GM12864 (cell line): ENCODE results near the gene IGFL4.

Source experiments
- DNase-seq: peaks from one replicate; pipeline ENCODE4 v3.0.0-alpha.2; 2011; ENCODE audit warnings: low read depth
- H3K4me3 ChIP-seq: 2 replicates; pipeline ENCODE4 v1.5.1; 2011; ENCODE audit warnings: mild to moderate bottlenecking, low read depth, low read length, control low read depth
- TF ChIP-seq, protein P1 (sequence below): IDR thresholded peaks from 2 replicates; pipeline ENCODE4 v1.5.1; 2011; ENCODE audit warnings: low read depth, mild to moderate bottlenecking, moderate library complexity, low read length, control low read depth, inconsistent platforms; ENCODE audit errors: missing control alignments

The IGFL4 gene

GRCh38 chr19:45994998-45995714 is 45.6 kb downstream of the IGFL4 start, which contains the start of gene CCDC61:
TSS of gene CCDC61 (plus strand) at chr19:45995467. CDS start at chr19:46003019, 7,552 bp downstream.
- DNase-seq = peak; percentile 99
- H3K4me3 ChIP-seq = peak within 1 kb of the TSS; percentile 64
- TF ChIP-seq, protein P1, sequence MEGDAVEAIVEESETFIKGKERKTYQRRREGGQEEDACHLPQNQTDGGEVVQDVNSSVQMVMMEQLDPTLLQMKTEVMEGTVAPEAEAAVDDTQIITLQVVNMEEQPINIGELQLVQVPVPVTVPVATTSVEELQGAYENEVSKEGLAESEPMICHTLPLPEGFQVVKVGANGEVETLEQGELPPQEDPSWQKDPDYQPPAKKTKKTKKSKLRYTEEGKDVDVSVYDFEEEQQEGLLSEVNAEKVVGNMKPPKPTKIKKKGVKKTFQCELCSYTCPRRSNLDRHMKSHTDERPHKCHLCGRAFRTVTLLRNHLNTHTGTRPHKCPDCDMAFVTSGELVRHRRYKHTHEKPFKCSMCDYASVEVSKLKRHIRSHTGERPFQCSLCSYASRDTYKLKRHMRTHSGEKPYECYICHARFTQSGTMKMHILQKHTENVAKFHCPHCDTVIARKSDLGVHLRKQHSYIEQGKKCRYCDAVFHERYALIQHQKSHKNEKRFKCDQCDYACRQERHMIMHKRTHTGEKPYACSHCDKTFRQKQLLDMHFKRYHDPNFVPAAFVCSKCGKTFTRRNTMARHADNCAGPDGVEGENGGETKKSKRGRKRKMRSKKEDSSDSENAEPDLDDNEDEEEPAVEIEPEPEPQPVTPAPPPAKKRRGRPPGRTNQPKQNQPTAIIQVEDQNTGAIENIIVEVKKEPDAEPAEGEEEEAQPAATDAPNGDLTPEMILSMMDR = no peak

DNA sequence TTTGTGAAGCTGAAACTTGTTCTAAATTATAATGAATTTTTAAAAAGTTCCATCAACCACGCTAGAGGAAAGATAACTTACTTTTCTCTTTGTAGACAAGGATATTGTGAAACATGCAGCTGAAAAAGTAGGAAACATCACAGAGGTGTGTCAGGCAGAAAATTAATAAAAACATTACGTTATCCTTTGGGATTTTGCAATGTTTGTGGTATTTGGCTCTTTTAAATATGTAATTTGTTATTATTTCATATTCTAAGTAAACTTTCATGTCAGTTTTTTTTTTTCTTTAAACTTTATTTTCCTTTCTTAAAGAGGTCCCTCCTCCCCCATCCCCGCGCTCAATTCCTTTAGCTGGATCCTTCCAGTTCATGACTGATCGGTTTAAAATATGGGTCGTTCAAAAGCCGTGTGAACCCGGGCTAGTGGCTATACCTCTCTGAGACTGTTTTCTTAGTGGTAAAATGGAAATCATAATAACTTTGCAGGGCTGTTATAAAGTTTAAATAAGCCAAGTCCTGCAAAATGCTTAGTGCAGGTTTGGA is 46.3 kb downstream of the IGFL4 start:
- TF ChIP-seq, protein P1 = no peak
- DNase-seq = no peak
- H3K4me3 ChIP-seq = peak overlapping the region; percentile 51

- no peak overlapping the region for H3K4me3 ChIP-seq
- TF ChIP-seq, protein P1 = no peak
- DNase-seq = no peak
Measured at GRCh38 chr19:45990113-45990728, 50.6 kb downstream of the IGFL4 start.
